KBM-7 (cell line): ENCODE measurements around the gene CPLX3.
A peak's percentile ranks its signal among the peaks of the same experiment; 100 is the strongest.
"Not testable (repeated sequence)": the region's sequence is repeated elsewhere in the genome, so short reads cannot be mapped to it uniquely, and the experiment has no call there.

ENCODE experiments used
- DNase-seq: peaks from one replicate; pipeline ENCODE4 v3.0.0-alpha.2; 2015
- in situ Hi-C: fragments of 300-500 bp; cut with MboI; formaldehyde crosslinking; loops from 2 replicates; pipeline ENCODE4 v1.14.3; 2020; ENCODE audit warnings: low sequenced_read_pairs, low pct_unique_long_range_greater_than_20kb, mixed read lengths

CPLX3 gene, protein sequence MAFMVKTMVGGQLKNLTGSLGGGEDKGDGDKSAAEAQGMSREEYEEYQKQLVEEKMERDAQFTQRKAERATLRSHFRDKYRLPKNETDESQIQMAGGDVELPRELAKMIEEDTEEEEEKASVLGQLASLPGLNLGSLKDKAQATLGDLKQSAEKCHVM

DNA sequence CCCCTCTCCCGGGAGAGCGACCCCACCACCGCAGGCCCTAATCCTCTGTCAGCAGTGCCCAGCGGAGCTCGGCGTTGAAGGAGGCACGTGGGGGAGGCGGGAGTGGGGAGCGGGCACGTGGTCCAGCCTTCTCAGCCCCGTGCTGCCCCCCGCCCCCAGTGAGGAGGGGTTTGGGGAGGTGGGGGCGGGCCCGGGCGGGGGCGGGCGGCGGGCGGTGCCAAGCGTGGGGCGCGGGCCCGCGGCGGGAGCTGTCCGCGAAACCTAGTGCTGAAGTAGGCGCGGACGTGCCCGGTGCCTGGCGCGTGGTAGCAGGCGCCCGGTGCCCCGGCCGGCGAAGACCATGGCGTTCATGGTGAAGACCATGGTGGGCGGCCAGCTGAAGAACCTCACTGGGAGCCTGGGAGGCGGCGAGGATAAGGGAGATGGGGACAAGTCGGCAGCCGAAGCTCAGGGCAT, at the start of gene CPLX3:
Gene CPLX3 (plus strand): TSS at position 264 of the 456 bp plus-strand sequence. CDS start 77 bp downstream, at position 341.
- DNase-seq, result peak; percentile 42
- in situ Hi-C loops, result no loop called here

DNA sequence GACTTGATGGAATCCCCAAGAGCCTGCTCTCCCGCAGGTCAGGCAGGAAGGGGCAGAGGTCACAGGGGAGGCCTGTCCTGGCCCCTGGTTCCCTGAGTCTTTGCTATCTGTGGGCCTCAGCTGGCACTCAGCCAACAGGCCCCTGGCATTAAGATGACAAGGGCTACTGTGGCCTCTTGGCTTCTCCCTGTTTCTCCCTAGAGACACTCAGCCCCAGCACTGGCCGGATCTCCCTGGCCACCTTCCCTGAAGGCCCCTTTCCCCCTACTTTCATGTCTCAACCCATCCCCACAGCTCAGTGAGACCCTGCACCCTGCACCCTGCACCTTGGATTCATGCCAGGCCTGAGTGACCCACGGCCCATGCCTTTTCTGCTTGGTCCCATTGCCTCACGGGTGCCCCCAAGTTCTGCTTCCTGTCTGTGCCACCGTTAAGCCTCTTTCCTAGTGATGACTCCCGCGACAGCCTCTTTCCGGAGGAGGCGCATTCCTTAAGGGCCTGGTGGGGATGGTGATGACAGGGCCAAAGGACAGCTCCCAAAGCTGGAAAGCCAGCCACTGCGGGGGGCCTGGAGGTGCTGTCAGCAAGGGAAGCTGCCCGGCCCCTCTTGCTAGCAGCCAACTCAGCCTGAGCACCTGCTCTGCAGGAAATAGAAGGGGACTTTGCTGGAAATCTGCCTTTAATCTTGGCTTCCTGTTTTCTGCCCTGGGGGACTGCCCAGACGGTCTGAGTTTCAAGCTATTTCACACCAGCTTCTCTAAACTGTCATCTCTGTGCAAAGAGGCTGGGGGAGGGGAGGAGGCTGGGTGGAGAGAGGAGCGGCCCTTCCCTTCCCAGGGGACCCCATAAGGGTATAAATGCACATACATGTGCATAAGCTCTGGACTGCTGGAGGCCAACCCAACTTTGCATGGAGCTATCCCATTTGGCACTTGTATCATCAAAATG, 49.3 kb upstream of the CPLX3 start:
- in situ Hi-C loops, result no loop called here
- DNase-seq, result peak; percentile 97

DNA sequence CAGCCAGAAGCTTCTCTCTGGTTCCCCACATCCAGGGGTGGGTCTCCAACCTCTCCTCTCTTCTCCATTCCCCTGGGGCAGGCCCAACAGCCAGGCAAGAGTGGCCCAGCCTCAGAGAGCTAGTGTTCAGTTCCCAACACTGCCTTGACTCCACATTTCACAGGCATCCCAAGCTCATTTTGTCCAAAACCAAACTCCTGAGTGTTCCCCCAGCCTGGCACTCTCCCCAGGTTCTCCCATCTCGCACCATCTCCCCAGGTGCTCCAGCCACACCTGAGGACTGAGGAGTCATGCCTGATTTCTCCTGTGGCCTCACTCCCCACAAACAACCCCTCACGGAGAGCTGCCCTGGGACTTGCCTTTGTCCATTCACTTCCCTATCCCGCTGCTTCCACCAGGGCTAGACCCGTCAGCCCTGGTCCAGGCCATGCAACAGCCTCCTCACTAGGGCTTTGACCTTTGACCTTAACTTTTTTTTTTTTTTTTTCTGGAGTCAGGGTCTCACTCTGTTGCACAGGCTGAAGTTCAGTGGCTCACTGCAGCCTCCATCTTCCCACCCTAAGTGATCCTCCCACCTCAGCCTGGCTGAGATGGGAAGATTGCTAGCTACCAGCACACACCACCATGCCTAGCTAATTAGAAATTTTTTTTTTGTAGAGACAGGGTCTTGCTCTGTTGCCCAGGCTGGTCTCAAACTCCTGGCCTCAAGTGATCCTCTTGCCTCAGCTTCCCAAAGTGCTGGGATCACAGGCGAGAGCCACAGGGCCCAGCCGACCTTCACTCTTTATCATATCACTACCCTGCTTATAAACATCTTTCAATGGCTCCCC, 48.4 kb upstream of the CPLX3 start:
- peak; percentile 47 for DNase-seq
- in situ Hi-C loops, result no loop called here

DNA sequence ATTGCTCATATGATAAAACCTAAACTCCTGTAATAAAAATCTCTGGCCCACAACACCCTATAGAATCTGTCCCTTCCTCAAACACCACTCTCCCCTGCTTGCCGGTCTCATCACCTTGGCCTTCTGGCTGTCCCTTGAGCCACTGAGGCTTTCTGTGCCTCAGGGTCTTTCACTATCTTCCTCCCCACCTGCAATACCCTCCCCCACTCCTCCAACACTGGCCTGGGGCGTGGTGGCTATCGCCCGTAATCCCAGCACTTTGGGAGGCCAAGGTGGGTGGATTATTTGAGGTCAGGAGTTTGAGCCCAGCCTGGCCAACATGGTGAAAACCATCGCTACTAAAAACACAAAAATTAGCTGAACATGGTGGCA, 47.8 kb upstream of the CPLX3 start:
- DNase-seq, result no peak
- in situ Hi-C loops, result no loop called here

DNA sequence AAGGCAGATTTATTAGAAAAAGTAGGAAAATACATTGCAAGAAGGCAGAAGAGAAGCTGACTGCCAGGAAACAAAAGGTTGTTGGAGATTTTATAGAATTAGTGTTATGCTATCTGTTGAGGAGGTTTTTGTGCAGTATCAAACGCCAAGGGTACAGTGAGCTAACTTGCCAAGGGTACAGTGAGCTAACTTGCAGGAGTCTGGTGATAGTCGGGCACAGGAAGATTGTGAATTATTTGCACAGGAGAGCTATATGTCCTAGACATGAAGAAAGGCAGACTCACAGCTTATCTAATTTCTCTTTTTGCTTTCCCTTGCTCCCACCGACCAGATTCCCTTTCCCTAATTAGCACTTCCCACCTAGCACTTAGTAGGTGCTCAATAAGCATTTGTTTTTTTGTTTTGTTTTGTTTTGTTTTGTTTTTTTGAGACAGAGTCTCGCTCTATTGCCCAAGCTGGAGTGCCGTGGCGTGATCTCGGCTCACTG, 47.2 kb upstream of the CPLX3 start:
- in situ Hi-C loops, result no loop called here
- no peak for DNase-seq

DNA sequence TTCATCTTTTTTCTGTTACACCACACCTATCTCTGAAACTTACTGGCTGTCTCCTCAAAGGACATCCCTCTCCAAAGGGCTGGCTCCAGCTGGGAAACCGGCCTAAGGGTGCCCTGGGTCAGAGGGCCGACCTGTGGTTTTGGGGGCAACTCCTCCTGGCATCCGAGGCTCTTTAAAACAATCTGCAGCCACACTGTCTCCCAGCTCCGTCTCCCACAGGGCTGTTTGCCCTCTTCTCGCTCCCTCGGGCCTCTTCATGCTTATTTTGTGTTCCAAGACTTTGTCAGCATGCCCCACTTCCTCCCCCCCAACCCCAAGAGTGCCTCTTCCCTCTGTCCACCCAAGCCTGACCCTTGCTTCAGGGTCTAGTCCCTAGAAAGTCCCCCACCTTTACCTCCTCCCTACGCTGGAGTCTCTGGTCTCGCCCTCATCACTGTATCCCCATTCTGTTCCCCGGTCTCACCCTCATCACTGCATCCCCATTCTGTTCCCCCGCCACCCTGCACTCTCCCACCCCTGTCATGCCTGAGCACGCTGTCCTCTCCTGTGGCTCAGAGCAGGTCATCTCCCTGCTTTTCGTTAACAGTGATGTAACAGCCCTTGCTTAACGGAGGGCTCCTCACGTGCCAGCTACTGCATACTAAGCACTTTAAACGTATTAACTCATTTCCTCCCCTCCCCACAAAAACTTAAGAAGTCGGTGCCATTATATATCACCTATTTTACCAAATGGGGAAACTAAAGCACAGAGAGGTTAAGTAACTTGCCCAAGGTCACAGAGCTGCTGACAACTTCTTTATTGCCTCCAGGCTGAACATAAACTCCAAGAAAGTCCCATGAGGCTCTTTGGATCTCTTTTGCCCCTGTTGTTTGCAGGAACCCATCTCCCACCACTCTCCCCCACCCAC, 45.6 kb upstream of the CPLX3 start:
- peak; percentile 80 for DNase-seq
- in situ Hi-C loops, result no loop called here

DNA sequence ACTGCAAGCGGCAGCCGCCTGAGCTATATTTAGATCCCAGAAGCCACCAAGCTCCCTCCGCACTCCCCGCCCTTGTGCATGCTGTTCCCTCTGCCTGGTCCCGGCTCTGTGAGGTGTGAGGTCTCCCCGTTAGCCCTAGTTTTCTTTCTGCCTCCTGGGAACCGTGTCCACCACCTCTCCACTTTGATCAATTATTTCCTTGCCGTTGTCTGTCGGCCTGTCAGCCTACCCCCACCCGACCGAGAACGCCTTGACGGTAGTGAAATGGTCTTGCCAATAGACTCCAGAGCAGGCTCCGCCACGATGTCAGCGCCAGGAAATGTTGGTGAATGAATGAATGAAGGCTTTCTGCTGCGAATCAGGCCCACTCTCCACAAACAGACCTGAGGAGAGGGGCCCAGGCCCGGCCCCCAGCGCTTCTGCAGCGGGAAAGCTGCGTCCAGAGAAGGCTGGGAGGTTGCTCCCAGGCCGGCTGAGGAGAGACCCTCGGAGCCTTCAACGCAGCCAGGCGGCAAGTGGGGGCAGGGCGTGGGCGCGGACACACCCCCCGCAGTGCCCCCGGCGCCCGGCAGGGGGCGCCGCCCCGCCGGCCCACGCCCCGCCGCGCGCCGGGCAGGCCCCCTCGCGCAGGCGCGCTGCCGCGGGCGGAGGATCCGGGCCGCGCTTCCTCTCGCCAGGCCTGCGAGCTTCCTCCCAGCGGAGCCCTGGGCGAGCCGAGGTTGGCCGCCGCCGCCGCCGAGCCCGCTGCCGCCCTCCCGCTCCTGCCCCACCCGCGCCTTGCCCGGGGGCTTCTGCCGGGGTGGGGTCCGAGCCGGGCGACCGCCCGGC, 44.8 kb upstream of the CPLX3 start, which contains the start of gene CSK:
Gene CSK (plus strand): TSS at position 650 of the 828 bp plus-strand sequence. CDS start 16,218 bp downstream, outside the sequence.
- in situ Hi-C loops, result no loop called here
- DNase-seq, result peak; percentile 81

DNA sequence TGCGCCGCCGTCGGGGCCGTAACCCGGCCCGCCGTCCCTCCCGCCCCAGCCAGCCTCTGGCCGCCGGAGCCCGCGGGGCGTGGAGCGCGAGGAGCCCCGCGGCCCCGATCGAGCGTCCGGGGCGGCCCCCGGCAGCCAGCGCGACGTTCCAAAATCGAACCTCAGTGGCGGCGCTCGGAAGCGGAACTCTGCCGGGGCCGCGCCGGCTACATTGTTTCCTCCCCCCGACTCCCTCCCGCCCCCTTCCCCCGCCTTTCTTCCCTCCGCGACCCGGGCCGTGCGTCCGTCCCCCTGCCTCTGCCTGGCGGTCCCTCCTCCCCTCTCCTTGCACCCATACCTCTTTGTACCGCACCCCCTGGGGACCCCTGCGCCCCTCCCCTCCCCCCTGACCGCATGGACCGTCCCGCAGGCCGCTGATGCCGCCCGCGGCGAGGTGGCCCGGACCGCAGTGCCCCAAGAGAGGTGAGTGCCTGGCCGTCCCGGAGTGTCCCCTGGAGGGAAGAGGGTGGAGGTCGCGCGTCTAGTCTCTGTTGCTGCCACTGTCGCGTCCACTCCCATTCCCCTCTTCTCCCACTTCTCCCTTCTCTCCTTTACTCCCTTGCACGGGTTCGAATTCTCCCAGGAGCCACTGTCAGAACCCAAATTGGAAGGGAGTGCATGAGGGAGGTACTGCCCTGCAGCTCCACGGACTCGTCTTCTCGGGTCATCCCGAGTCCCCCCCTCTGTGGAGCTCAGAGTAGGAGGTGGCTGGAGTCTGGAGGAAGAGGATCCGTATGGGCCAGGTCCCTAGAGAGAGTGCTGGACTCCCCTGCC, 44.0 kb upstream of the CPLX3 start:
- peak; percentile 63 for DNase-seq
- in situ Hi-C loops, result no loop called here

DNA sequence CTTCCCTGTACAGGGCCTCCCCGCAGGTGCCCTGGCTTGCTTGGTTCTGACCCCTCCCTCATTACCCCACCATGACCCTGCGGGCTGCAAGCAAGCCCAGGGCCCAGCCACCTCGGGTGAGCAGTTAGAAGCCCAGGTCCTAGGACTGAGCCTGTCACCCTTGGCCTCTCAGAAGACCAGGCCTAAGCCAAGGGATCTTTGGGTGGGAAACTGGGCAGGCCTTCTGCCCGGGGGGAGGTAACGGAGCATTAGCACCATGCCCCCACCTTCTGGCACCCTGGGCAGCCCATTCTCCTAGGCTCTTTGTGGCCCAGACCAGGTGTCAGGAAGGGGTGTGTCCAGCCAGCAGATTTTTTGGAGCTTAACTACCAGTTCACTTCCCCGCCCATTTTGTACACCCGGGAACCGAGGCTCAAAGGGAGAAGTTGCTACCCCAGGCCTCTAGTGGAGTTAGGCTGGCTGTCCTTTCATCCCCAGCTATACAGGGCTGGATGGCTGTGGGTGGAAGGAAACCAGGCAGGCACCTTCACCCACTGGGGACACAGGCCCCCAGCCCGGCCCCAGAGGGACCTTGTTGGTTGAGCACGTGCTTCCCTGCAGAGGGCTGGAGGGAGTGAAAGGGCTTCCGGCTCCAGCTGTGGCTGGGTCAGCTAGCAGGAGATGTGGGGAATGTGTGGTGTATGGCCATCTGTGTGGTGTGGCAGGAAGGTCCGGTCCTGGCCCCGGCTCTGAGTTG, 43.2 kb upstream of the CPLX3 start:
- in situ Hi-C loops, result no loop called here
- DNase-seq, result peak; percentile 92

DNA sequence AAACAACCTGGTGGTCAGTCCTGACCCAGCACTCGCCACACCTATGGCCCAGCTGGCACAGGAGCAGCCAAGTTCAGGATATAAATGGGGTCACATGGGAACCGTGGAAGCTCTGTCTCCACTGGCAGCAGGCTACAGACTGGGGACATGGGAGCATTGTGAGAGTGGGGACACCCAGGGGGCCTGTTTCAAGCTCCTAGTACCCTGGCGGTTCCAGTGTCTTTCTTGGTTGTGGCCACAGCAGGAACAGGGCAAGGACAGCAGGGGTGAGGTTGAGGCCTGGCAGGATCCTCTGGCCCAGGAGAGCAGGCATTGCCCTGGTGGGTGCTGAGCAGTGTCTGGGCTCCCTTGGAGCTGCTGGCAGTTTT, 42.6 kb upstream of the CPLX3 start:
- in situ Hi-C loops, result no loop called here

DNA sequence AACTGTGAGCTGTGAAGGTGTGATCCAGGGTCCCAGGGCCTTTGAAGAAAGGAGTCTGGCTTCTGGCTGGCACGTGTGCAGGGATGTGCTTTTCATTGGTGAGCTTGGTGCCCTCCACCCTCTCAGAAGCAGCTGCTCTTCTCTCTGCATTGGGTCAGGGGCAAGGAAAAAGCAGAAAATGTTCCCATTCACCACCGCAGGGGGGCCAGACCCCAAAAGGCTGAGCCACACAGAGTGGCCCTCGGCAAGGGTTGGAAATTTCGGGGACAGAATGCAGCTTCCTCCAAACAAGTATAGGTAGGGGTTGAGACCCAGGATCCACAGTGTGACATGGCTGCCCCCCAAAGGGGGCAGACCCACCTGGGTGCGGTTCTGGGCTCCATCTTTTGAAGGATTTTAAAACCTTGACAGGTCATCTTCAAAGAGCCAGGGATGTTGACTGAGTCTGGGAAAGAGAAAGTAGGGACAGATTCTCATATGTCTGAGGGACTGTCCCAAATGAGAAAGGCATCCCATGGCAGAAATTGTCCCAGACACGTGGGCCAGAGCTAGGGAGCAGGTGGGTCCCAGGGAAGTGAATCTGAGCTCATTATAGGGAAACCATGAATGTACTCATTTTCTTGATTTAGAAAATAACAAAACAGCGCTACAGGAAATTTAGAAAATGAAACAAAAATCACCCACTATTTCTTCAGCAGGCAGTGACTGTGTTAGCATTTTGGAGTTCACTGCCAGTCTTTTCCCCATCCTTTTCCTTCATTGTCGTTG, 41.8 kb upstream of the CPLX3 start:
- in situ Hi-C loops, result no loop called here

More for the DNA sequence above, 42.6 kb upstream of the CPLX3 start:
- DNase-seq, result no peak

DNA sequence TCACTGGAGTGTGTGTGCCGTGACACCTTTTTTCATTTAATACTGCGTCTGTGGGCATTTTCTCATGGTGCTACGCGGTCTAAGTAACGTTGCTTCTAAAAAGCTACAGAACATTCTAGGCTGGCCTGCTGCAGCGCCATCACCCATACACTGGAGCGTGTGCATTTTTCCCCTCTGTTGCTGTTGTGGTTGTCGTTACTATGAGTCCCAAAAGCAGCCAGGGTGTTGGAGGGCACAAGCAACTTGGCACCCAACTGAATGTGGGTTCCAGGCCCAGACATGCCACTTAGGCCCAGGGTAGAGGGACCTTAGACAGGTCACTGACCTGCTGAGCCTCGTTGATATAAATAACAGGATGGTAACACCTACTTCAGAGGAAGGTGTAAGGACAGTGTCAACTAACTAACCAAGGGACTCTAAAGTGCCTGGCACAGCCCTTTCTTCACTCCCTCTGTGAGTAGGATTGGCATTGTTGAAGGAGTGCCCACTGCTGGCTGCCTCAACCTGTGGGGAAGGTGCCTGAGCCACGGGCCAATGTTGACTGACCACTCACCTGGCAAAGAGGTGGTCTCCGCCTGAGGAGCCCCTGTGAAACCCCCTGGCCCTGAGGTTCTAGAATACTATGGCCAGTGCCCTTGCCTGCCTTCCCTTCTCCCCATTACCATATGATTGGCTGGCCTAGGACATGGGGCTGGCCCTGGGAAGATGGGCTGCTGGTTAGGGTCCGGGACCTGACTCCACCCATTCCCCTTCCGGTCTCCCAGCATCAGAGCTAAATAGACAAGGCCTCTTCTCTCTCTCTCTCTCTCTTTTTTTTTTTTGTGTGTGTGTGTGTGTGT, 41.0 kb upstream of the CPLX3 start:
- in situ Hi-C loops, result no loop called here
- DNase-seq, result no peak

More for the DNA sequence above, 41.8 kb upstream of the CPLX3 start:
- no peak for DNase-seq

DNA sequence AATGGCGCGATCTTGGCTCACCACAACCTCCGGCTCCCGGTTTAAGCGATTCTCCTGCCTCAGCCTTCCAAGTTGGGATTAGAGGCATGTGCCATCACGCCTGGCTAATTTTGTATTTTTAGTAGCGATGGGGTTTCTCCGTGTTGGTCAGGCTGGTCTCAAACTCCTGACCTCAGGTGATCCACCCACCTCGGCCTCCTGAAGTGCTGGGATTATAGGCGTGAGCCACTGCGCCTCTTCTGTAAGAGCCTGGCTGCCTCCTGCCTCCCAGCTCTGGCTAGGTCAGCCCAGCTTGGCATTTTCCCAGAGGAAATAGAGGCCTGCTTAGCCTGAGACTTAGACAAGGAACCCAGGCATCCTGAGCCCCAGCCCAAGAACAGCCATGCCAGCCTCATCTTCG, 40.3 kb upstream of the CPLX3 start:
- DNase-seq, in situ Hi-C loops: not testable (repeated sequence)

DNA sequence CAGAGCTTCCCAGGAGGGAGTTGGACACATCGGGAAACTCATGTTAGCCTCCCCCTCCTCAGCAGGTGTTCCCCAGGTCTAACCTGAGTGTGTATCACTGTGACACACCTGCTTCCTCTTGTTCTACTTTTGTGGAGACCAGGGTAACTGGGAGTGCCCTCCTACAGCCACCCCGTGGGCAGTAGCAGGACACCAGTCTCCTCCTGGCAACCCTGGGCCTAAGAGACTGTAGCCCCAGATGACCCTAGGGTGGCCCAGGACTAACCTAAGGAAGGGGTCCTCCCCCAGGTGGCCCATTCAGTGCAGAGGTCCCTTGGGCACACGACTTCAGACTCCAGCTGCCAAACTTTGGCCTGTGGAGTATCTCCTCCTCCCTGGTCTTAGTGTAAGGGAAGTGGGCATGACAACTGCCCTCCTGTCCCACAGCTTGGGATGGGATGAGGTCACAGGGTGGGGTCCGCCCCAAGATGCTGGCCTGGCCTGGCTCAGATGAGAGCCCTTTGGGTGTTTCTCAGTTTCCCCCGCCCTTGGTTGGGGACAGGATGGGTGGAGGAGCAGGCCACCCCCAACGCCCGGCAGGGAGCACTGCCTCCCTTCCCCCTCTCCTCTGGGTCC, 39.8 kb upstream of the CPLX3 start:
- no peak for DNase-seq
- in situ Hi-C loops, result no loop called here
